Esophagus squamous epithelium (tissue), 5 donors: ENCODE data around the gene PRSS22. TPM values are rescaled to one million over a fixed set of nuclear protein-coding genes. Genes with fewer than 3 reads are reported as not detected.
A peak's percentile ranks its signal among the peaks of the same experiment; 100 is the strongest.

Experiments
- DNase-seq: peaks from one replicate; lab custom pipeline; 2025; lab: John Stamatoyannopoulos, UW
- H3K27ac ChIP-seq, 4 donors: fragments of 200-600 bp; sonication (generic); one replicate each; pipeline ENCODE4 v1.5.1; 2016 to 2019; ENCODE audit warnings: mild to moderate bottlenecking in 1 of 4
- H3K27me3 ChIP-seq, 4 donors: fragments of 200-600 bp; sonication (generic); 1 replicate in 3 of 4; 2 replicates in 1 of 4; pipeline versions ENCODE4 v1.5.1 to v1.6.0; 2017 to 2021; ENCODE audit warnings: antibody characterized with exemption in 1 of 4
- H3K36me3 ChIP-seq, 3 donors: fragments of 200-600 bp; sonication (generic); one replicate each; pipeline ENCODE4 v1.5.1; 2016 to 2019
- H3K4me1 ChIP-seq, 3 donors: fragments of 200-600 bp; sonication (generic); one replicate each; pipeline ENCODE4 v1.5.1; 2017 to 2019
- H3K4me3 ChIP-seq, 4 donors: fragments of 200-600 bp; sonication (generic); 1 replicate in 3 of 4; 2 replicates in 1 of 4; pipeline ENCODE4 v1.5.1; 2016 to 2019; ENCODE audit warnings: mild to moderate bottlenecking in 2 of 4, moderate library complexity in 1 of 4
- H3K9me3 ChIP-seq, 3 donors: fragments of 200-600 bp; sonication (generic); one replicate each; pipeline ENCODE4 v1.5.1; 2016 to 2019
- CTCF ChIP-seq, 6 experiments: fragments of 450-650 bp in 4 of 6; fragments of 200-600 bp in 2 of 6; sonication (generic) in 2 of 6; IDR thresholded peaks; one replicate each; pipeline ENCODE4 v1.5.1; 2016 to 2019; ENCODE audit warnings: antibody characterized with exemption in 6 of 6, mild to moderate bottlenecking in 4 of 6, moderate library complexity in 4 of 6
- POLR2A ChIP-seq, 4 donors: fragments of 450-650 bp; IDR thresholded peaks; one replicate each; pipeline ENCODE4 v1.6.1; 2017; ENCODE audit warnings: antibody characterized with exemption in 4 of 4, mild to moderate bottlenecking in 4 of 4, moderate library complexity in 3 of 4
- WGBS, 2 donors: methylation state at CpG; one replicate each; pipeline ENCODE4 v1.1.5; 2018; 5-methylcytosine and 5-hydroxymethylcytosine counted together
- intact Hi-C: fragments of 100-400 bp; cut with DNase I; formaldehyde crosslinking; loops from one replicate; pipeline ENCODE4 v1.15.0; 2022
- total RNA-seq, 4 donors: library from RNA; depleted of rRNA; stranded (reverse); fragments of >200 nt; gene quantifications; one replicate each; pipeline ENCODE4 v1.1.0, GENCODE V29; 2016
- donor health status: DM: yes; HTN: yes; CAD: no.

The PRSS22 gene
- total RNA-seq, 4 donors from 2014 or later, result 36.6 to 149 (median 113) TPM

GRCh38 chr16:2856061-2856670, 1.8 kb downstream of the PRSS22 start:
- H3K4me1 ChIP-seq, result peaks cover 9 to 41% (median 11%) of the 10 kb centered on the region in 3 donors
- H3K27ac ChIP-seq, result peak overlapping the region; percentile 85 to 91 (median 88)
- H3K4me3 ChIP-seq, result peak overlapping the region; percentile 48 to 67 (median 54)
- DNase-seq, result no peak
- TF ChIP-seq CTCF (IDR thresholded peaks at IDR 0.05), result no peak
- no peak for TF ChIP-seq POLR2A (IDR thresholded peaks at IDR 0.05)
- 81% methylated on average over 11 to 14 of the region's 14 CpGs for WGBS, 2 donors
- H3K9me3 ChIP-seq, result peaks cover 0 to 15% (median 5%) of the 10 kb centered on the region in 3 donors
- H3K36me3 ChIP-seq, result peaks cover 0 to 36% (median 0%) of the 10 kb centered on the region in 3 donors
- intact Hi-C loops, result no loop called here
- peaks cover 0 to 71% (median 0%) of the 10 kb centered on the region in 4 donors for H3K27me3 ChIP-seq

- Histone ChIP-seq H3K4me3 (peak overlapping the region; percentile 25 to 67 (median 50)), H3K27ac (peak overlapping the region; percentile 85 to 91 (median 88)), H3K36me3 (peaks cover 0 to 36% (median 0%) of the 10 kb centered on the region in 3 donors), H3K4me1 (peaks cover 9 to 41% (median 11%) of the 10 kb centered on the region in 3 donors), H3K9me3 (peaks cover 0 to 9% (median 5%) of the 10 kb centered on the region in 3 donors), H3K27me3 (peaks cover 0 to 71% (median 0%) of the 10 kb centered on the region in 4 donors)
- DNase-seq, result no peak
- TF ChIP-seq CTCF (IDR thresholded peaks at IDR 0.05) (no peak), POLR2A (IDR thresholded peaks at IDR 0.05) (no peak)
- intact Hi-C loops, result no loop called here
- WGBS, 2 donors, result no CpG with 5 or more reads among the region's 6 CpGs
Observed at GRCh38 chr16:2855536-2855935, 2.4 kb downstream of the PRSS22 start.

GRCh38 chr16:2854700-2855309, 3.2 kb downstream of the PRSS22 start:
- TF ChIP-seq CTCF (IDR thresholded peaks at IDR 0.05), result peak in 5 of 6 experiments; percentile 9 to 68 (median 37)
- TF ChIP-seq POLR2A (IDR thresholded peaks at IDR 0.05), result no peak
- Histone ChIP-seq H3K27ac (no peak overlapping the region), H3K4me3 (no peak overlapping the region), H3K4me1 (peaks cover 9 to 41% (median 11%) of the 10 kb centered on the region in 3 donors), H3K27me3 (peaks cover 0 to 71% (median 0%) of the 10 kb centered on the region in 4 donors), H3K36me3 (peaks cover 0 to 36% (median 0%) of the 10 kb centered on the region in 3 donors), H3K9me3 (peaks cover 0 to 6% (median 5%) of the 10 kb centered on the region in 3 donors)
- 60 to 64% methylated on average over 4 of the region's 5 CpGs for WGBS, 2 donors
- intact Hi-C loops, result no loop called here
- DNase-seq, result no peak

- TF ChIP-seq CTCF (IDR thresholded peaks at IDR 0.05), result no peak
- no peak for TF ChIP-seq POLR2A (IDR thresholded peaks at IDR 0.05)
- Histone ChIP-seq H3K4me1 (peaks cover 6 to 34% (median 11%) of the 10 kb centered on the region in 3 donors), H3K36me3 (peaks cover 0 to 36% (median 0%) of the 10 kb centered on the region in 3 donors), H3K4me3 (no peak overlapping the region), H3K27ac (no peak overlapping the region), H3K9me3 (peaks cover 0 to 6% (median 5%) of the 10 kb centered on the region in 3 donors), H3K27me3 (peaks cover 0 to 73% (median 0%) of the 10 kb centered on the region in 4 donors)
- WGBS, 2 donors, result 84 to 92% methylated on average over 9 to 10 of the region's 18 CpGs
- DNase-seq, result no peak
- intact Hi-C loops, result no loop called here
Observed at GRCh38 chr16:2853531-2854073, 4.4 kb downstream of the PRSS22 start.
